HG03565 (cell line): ENCODE results near the gene HPCAL1.

Experiments used
- ATAC-seq: cut with Tn5 transposase; IDR thresholded peaks from one replicate; pipeline ENCODE4 v1.9.1; 2021; ENCODE audit warnings: mild to moderate bottlenecking, moderate library complexity; ENCODE audit not compliant: unreplicated experiment

Gene HPCAL1

GRCh38 chr2:10332402-10333246 is 29.9 kb downstream of the HPCAL1 start:
- ATAC-seq, result no peak

GRCh38 chr2:10333247-10333613 is 30.5 kb downstream of the HPCAL1 start:
- no peak for ATAC-seq

GRCh38 chr2:10333966-10334365 is 31.3 kb downstream of the HPCAL1 start:
- ATAC-seq, result no peak

- no peak for ATAC-seq
Observed at GRCh38 chr2:10335046-10335840, 32.5 kb downstream of the HPCAL1 start.

GRCh38 chr2:10336283-10336682 is 33.6 kb downstream of the HPCAL1 start:
- no peak for ATAC-seq

- ATAC-seq, result no peak
Observed at GRCh38 chr2:10337449-10338269, 35.0 kb downstream of the HPCAL1 start.

GRCh38 chr2:10338270-10339188 is 35.8 kb downstream of the HPCAL1 start:
- no peak for ATAC-seq

- no peak for ATAC-seq
Observed at GRCh38 chr2:10339647-10340592, 37.2 kb downstream of the HPCAL1 start.

GRCh38 chr2:10340593-10340975 is 37.9 kb downstream of the HPCAL1 start:
- no peak for ATAC-seq

- no peak for ATAC-seq
Observed at GRCh38 chr2:10341193-10341592, 38.5 kb downstream of the HPCAL1 start.

- ATAC-seq, result no peak
Observed at GRCh38 chr2:10342245-10342951, 39.7 kb downstream of the HPCAL1 start.

GRCh38 chr2:10343191-10343590 is 40.5 kb downstream of the HPCAL1 start:
- no peak for ATAC-seq

GRCh38 chr2:10343658-10344057 is 41.0 kb downstream of the HPCAL1 start:
- ATAC-seq, result no peak

GRCh38 chr2:10344105-10345066 is 41.7 kb downstream of the HPCAL1 start:
- ATAC-seq, result no peak

- no peak for ATAC-seq
Observed at GRCh38 chr2:10345126-10345525, 42.4 kb downstream of the HPCAL1 start.

GRCh38 chr2:10345813-10346212 is 43.1 kb downstream of the HPCAL1 start:
- ATAC-seq, result no peak

GRCh38 chr2:10346929-10347561 is 44.3 kb downstream of the HPCAL1 start:
- ATAC-seq, result no peak
